HG03571 (cell line): ENCODE measurements around the gene PAPPA.

Source experiments
- ATAC-seq: cut with Tn5 transposase; IDR thresholded peaks from one replicate; pipeline ENCODE4 v1.9.1; 2021; ENCODE audit not compliant: unreplicated experiment

PAPPA gene

DNA sequence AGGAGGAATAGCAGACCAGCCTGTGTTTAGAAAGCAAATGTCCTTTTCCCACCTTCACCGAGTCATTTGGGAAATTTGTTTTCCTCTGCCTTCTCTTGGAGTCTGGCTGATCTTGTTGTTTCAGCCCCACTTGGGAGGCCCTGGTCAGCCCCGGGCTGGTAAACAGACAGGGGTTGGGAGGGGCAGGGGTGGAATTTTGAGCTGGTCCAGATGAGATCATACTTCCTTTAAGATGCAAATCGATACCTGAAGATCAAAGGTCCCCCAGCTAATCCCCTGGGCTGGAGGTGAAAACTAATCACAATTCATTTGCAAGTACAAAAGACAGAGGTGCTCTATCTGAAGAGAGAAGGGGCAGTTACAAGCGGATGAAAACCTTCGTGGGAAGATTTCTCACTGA, 118.4 kb downstream of the PAPPA start:
- ATAC-seq = no peak

DNA sequence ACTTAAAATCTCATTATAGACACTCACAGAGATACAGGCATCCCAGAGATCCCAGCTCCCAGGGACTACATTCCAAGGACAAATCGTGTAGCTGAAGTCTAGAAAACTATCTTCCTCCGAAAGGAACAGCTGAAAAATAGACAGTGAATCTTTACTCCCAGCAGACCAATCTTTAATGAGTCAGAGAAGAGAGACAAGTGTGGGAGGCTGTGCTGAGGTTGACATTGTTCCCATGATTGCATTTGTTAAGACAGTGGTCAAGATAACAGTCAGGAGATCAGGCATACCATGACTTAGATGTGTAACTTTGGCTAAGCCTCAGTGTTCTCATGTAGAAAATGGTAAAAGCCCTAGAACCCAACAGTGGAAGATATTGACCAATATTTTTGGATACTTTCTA, 120.7 kb downstream of the PAPPA start:
- no peak for ATAC-seq

DNA sequence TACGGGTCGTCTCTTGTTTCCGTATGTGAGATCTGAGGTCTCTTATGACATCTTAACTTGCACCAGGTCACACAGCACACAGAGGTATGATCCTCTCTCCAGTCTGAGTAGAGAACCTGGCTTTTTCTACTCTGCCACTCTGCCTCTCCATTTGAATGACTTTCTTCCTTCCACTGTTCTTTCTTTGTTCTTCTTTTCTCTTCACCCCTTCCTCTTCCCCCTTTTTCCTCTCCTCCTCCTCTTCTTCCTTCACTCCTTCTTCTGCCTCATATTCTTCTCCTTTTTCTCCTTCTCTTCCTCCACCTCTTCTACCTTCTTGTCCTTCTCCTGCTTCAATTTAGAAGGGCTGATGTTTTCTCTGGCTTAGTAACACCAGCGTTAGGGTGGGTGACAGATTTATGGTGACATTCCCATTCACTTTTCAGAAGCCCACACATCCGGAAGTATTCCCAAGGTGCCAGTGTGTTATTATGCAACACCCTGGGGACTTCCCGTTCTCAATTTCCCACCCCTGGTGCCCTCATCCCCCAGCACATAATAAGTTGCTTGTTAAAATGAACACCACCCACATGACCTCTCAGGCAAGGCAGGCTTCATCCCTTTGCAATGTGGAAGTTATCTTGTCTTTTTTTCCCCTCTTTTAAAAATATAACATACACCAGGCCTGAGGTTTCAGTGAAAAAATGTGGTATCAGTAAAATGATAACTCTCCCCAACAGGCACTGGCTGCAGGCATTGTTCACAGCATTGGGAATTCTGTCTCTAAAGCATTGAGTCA, 122.0 kb downstream of the PAPPA start:
- no peak for ATAC-seq

DNA sequence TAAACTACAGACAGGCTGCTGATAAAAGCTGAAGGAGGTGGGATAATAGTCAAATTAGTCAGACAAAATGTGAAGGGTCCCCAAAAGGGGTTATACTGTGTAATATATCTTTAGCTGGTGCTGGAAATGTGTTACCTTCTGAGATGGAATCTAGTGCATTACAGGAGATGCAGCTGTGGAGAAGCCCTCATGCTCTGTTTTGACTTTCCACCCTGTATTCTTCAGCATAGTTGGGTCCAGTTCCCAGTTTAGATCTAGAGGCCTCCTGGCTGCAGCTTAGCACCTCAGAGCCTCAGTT, 122.6 kb downstream of the PAPPA start:
- ATAC-seq = no peak

DNA sequence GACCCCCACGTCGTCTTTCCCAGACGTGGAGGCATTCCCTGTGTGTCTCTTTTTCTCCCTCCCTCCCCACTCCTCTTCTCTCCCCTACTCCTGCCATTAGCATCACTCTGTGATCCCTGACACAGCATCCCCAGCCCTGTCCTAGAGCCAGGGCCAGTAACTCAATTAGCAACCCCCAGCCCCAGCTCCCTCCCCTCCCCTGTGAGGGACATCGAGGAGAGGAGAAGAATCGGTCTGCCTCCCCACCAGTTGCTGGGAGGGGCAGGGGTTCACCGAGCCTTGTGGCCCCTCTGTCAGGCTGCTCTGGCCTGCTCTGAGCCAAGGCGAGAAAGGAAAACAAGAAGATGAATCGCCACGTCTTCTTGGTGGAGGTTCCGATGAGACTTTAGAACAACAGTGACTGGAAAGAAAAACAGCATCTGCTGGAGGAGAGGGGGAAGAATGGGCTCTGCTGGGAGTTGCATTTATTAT, 123.1 kb downstream of the PAPPA start:
- ATAC-seq = no peak

DNA sequence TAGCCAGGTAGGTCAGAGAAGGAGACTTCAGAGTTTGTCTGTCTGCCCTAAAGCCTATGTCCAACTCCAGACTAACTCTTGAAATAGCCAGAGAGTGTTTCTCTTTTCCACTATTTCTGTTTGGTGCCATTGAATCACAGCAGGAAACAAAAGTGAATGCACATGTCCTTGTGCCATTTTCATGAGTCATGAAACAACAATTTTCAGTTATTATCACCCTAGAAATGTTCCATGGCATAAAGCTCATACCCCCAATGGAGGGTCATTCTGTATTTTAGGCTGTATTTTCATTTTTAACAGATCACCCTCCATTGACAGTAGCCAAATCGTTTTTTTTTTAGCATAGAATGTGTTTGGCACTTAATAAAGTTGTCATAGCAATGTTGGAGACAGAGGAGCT, 124.7 kb downstream of the PAPPA start:
- ATAC-seq = no peak

DNA sequence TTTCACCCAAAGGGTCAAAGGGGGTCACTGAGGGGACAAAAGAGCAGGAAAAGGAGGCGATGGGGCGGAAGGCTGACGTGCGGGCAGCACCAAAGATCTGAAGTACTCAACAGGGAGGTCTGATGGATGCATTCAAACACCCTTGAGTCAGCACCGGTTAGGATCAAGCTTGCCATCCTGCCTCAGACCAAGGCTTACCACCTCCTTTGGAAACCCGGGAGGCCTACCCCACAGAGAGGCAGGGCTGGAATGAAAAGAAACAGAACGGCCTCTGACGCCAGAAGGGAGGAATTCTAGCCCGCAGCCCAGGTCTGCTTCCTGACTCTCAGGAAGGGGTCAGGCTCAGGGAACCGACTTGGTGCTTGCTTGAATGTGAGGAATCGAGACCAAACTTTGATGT, 125.6 kb downstream of the PAPPA start:
- no peak for ATAC-seq

DNA sequence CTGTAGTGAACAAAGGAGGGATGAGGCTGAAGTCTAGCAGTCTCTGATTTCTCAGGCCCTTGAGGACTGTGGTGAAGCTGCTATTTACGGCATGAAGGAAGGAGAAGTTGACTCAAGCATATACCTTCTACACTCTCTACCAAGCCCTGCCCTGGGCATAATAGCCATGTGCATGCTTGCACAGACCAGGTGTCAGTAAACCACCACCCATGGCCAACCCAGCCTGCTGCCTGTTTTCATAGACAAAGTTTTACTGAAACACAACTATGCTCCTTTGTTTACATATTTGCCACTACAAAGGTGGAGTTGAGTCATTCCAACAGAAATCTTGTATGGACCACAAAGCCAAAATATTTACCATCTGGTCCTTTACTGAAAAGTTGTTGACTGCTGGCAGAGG, 126.9 kb downstream of the PAPPA start:
- ATAC-seq = no peak

DNA sequence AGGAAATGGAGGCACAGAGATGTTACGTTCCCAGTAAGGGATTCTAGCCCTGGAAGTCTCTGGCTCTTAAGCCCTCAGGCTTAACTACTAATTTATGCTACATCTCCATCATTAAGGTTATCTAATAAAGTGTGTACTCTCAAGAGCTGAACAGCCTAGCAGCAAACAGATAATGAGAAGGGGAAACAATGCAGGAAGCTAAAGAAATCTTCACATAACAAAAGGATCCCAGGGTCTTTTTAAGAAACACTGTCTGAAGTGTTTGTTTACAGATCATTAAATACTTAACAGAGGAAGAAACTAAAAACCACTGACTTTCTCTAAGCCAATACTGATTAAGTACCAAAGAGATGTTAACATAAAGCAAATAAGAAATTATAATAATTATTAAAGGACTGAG, 129.0 kb downstream of the PAPPA start:
- no peak for ATAC-seq

DNA sequence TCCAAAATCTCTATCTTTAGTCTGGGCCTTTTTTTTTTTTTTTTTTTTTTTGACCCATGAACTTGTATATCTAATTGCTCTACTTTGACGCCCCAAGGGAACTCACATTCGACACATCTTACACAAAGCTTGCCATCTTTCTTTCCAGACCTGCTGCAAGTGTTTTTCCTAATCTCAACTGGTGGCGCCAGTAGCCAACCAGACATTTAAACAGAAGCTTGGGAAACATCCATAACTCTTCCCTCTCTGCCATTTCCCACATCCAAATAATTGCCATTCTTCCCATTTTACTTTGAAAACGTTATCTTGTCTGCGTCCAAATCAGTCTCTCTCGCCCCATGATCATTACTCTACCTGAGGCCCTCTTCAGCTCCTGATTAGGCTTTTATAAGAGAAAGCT, 130.9 kb downstream of the PAPPA start:
- no peak for ATAC-seq

DNA sequence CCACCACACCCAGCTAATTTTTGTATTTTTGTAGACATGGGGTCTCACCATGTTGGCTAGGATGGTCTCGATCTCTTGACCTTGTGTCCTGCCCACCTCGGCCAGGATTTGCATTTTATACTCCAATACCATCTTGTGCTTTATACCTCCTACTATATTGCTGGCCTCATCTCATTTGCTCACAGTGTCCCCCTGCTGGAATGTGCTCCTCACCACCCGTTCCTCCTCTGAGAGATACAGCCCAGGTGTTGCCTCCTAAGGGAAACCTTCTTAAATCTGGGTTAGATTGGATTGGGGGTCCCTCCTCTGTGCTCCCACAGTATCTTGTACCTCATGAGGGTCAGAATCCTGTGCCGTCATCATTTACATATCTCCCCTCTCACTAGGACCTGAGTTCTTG, 131.7 kb downstream of the PAPPA start:
- no peak for ATAC-seq

DNA sequence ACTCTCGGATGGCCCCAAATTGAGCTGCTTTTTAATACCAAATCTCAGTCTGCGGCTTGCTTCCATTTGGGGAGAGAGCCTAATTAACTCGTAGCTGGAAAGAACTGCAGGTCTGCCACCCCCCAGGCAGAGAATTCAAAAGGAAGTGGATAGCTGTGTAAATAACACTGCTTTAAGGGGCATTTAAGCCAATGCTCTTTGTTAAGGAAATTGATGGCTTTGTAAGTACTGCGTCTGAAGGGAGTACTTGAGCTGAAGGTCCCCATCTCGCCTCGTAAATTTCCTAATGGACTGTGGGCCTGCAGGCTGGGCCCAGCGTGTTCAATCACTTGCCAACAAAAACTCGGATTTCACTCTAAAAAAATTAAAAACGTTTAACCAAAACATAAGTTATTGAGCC, 132.7 kb downstream of the PAPPA start:
- ATAC-seq = no peak

DNA sequence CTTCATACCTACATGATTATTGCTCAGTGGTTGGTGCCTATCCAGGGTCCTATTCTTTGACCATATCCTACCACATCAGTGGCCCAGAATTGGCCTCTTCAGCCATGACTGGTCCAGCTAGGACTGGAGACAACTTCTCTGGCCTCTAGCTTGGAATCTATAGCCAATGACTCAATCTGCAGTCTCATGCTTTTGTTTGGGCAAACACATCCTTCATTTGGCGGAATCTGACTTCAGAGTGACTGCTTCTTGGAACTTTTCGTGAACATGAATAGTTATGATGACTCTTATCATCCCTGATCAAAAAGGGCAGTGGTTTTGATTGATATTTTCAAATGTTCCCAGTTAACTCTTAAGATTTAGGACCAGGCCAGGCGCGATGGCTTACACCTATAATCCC, 134.1 kb downstream of the PAPPA start:
- ATAC-seq = no peak

DNA sequence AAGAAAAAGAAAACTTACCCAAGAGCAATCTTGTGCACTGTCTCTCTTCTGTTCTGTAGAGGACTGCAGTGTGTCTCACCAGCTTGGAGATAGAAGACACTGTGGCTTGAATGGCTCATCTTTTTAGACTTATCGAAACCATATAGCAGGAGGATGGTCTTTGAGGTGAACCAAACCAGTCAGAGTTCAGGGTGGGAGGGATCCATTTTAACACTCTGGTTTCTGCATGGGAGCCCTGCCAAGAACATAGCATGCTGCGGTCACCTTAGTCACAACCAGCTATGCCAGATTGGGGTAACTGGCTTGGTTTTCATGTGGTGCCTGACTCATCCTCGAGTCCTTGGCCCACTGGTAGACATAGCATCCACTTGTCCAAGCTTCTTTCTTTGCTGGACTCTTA, 135.1 kb downstream of the PAPPA start:
- no peak for ATAC-seq

DNA sequence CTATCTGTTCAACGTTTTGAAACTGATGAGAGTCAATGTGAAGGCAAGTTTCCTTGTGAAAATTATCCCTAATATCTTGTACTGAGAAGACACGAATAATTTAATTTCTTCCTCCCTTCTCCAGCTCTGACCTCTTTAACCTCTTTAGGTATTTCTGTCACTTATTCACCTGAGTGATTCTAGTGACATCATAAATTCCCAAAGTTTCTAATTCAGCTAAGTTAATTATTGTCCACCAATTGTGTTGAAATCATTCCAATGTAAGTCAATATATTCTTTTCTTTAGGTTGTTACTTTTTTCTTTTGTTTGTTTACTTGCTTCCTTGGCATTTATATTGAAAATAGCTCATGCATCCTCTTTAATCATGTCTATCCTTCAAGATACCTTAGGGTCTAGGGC, 143.8 kb downstream of the PAPPA start:
- no peak for ATAC-seq

DNA sequence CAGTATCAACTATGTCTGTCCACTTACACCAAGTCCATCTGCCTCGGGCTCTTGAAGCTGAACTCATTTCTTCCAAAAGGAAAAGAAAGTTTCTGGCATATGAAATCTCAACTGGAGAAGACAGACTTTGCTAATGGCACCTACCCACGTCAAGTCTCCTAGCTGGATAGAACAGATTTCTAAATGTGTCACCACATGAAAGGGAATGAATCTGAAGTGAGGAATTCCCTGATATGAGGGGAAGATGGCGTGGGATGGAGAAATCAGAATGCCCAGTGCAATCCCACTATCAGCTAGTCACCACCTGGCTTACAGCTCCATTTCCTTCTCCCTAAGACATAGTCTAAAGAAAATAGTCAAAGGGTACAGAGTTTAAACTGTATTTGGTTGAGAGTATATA, 144.7 kb downstream of the PAPPA start:
- no peak for ATAC-seq

DNA sequence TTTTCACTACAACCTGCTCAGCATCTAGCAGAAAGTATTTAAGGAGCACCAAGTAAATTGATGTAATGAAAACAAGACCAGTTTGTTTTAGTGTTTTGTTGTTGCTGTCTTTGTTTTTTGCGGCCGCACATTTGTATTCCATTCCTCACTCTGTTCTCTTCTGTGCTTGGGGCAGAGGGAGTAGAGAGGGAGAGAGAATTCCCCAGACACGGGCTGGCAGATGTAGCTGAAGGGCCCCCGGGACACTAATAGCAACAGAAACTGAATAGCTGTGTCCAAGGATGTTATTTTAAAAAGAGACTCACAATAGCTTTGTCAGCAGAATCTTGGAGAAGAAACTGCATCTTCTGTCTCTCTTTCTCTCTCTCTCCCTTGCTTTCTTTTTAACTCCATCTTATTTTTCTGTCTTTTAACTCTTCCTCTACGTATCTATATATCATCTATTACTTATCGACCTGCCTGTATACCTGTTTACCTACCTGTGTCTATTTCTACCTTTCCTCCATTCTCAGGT, 145.3 kb downstream of the PAPPA start:
- no peak for ATAC-seq

DNA sequence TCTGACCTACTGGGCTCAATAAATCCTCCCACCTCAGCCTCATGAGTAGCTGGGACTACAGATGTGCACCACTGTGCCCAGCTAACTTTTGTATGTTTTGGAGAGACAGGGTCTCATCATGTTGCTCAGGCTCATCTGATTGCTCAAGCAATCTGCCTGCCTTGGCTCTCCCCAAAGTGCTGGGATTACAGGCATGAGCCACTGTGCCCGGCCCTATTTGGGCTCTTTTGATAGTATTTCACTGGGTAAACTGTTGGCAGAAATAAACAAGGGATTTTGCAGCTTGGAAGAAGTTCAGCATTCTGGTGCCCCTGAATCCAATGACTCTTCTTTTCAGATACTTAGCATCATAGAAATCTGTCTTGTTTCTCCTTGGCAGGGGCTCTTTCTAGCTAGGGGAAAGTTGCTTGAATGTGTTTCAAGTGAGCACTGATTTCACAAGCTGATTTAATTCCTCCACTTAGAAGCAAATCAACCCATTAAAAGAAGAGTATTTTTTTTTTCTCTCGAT, 146.8 kb downstream of the PAPPA start:
- no peak for ATAC-seq

DNA sequence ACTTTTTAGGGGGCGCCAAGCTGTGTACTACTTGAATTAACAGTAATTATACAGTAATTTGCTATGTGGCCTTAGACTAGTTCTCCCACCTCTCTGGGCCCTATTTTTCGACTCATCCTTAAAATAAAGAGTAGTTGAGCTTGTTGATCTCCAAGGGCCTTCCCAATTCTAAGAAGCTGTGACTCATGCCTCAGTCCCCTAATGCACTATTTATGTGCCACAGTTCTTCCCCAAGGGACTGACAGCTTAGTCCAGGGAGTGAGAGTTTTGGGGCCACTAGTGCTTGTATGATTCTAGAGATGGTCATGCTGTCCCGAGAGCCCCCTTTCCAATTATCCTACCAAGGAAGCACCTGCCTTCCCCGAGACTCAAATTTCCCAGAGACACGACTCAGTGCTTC, 149.7 kb downstream of the PAPPA start:
- no peak for ATAC-seq

DNA sequence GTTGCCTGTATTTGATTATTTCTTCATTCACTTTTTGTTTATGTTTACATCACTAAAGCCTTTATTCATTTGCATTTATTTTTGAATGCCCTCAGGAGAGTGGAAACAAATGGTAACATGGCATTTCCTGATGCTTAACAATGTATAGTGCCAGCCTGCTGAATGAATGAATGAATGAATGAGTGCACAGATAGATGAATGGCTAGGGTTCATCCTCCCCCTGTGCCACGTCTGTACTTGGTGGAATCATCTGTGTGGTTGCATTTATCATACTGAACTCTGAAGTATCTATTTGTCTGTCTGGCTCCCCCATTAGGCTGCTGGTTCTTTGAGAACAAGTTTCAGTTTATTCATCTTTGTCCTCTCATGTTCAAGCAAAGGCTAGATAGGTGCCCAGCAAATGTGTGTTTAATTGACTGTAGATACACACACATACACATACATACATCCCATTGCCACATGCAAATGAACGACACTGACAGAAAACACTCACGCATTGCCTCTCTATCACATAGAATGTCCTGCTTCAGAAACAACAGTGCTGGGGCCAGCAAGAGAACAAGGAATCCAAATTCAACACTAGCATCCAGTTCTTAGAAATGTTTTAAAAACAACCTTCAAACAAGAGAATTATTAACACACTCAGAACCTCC, 150.4 kb downstream of the PAPPA start:
- no peak for ATAC-seq

DNA sequence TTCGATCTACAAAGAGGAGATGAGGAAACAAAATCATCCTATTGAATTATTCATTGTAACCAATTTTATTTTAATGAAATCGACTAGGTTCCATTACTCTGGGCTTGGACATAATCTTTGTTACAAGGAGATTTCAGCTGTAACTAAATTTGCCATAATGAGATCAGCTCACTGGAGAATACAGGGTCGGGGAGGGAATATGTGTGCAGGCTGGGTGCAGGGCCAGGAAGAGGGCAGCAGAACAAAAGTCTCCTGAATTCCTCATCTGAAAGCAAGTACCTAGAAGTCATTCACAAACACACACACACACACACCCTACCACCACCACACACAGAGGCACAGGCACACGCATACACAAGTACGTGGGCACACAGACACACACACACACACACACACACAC, 151.2 kb downstream of the PAPPA start:
- no peak for ATAC-seq

DNA sequence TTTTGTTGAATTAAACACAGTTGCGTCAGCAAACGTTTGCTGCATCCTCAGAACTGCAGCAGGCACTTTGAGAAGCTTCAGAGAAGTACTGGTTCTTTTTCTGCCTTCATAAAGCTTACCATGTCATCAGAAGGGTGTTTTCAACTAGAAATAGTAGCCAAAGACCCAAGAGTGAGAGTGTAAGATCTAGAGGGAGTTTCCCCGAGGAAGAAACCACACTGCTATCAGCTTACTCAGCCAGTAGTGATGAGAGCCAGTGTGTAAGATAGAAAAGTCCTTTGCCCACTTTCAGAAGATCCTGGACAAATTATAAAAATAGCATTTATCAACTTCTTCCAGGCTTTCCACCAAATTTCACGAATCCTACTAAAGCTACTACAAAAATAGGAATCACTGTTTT, 154.5 kb downstream of the PAPPA start:
- no peak for ATAC-seq
